Measurements from ENCODE around the gene ABLIM1. TPM values are rescaled to one million over a fixed set of nuclear protein-coding genes. Genes with fewer than 3 reads are reported as not detected.

Gene ABLIM1
- total RNA-seq, 1 experiment from 2014 or later = 79.3 TPM

GRCh38 chr10:114576716-114577115 lies 81.4 kb downstream of the ABLIM1 start:
- intact Hi-C loops (cut with micrococcal nuclease; ENCODE audit: unreplicated experiment) = no loop called here
- no peak overlapping the region for H3K4me3 ChIP-seq (ENCODE audit: low read depth, low read length)
- no peaks in the 10 kb centered on the region for H3K27me3 Mint-ChIP-seq (ENCODE audit: insufficient read depth, unreplicated experiment)
- DNase-seq = no peak
- no peak overlapping the region for H3K27ac Mint-ChIP-seq (ENCODE audit: unreplicated experiment)
- no peaks in the 10 kb centered on the region for H3K36me3 ChIP-seq (ENCODE audit: control insufficient read depth, insufficient read depth, low read length)
- peaks cover 5% of the 10 kb centered on the region for H3K36me3 Mint-ChIP-seq (ENCODE audit: insufficient read depth, unreplicated experiment)
- H3K4me1 ChIP-seq = peaks cover 5% of the 10 kb centered on the region; the same call in 1 of the 2 replicates
- ChIA-PET POLR2A (no interaction called here), CTCF (no interaction called here)
- H3K27me3 ChIP-seq (replicated peaks; ENCODE audit: control insufficient read depth, insufficient read depth, low read length) = no peaks in the 10 kb centered on the region
- no peaks in the 10 kb centered on the region for H3K4me1 Mint-ChIP-seq (ENCODE audit: low read depth, unreplicated experiment)
- TF ChIP-seq CTCF (IDR thresholded peaks at IDR 0.05; ENCODE audit: insufficient read depth in 1 of 2, low read depth in 1 of 2, low read length in 1 of 2, severe bottlenecking in 1 of 2, unreplicated experiment in 1 of 2) = no peak
- no peaks in the 10 kb centered on the region for H3K9me3 Mint-ChIP-seq (ENCODE audit: unreplicated experiment)
- H3K9me3 ChIP-seq = no peaks in the 10 kb centered on the region
- H3K4me3 Mint-ChIP-seq (ENCODE audit: unreplicated experiment) = no peak overlapping the region
- BruUV-seq (replicated peaks) = no TSS peak

DNA sequence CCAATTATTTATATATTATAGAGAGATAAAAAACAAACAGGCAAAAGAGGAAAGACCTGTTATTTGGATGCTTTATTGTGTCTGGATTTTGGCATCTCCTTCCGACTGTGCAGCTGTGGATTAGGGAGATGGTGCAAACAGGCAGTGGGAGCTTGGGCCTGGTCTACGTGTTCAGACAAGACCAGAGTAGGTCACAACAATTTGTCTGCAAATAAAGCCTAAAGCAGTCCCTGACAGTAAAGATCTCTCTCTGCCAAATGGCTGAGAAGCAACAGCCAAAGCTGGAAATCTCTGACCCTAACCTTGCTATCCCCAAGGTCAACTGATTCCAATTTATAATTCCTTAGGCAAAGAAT lies 82.0 kb downstream of the ABLIM1 start:
- no peak overlapping the region for H3K27ac Mint-ChIP-seq (ENCODE audit: unreplicated experiment)
- no peaks in the 10 kb centered on the region for H3K36me3 ChIP-seq (ENCODE audit: control insufficient read depth, insufficient read depth, low read length)
- POLR2A ChIA-PET = no interaction called here
- CTCF ChIA-PET = no interaction called here
- H3K9me3 Mint-ChIP-seq (ENCODE audit: unreplicated experiment) = no peaks in the 10 kb centered on the region
- peaks cover 5% of the 10 kb centered on the region; the same call in 1 of the 2 replicates for H3K4me1 ChIP-seq
- H3K4me3 ChIP-seq (ENCODE audit: low read depth, low read length) = no peak overlapping the region
- H3K9me3 ChIP-seq = no peaks in the 10 kb centered on the region
- H3K27me3 Mint-ChIP-seq (ENCODE audit: insufficient read depth, unreplicated experiment) = no peaks in the 10 kb centered on the region
- intact Hi-C loops (cut with micrococcal nuclease; ENCODE audit: unreplicated experiment) = no loop called here
- H3K4me3 Mint-ChIP-seq (ENCODE audit: unreplicated experiment) = no peak overlapping the region
- DNase-seq = no peak
- no peaks in the 10 kb centered on the region for H3K4me1 Mint-ChIP-seq (ENCODE audit: low read depth, unreplicated experiment)
- TF ChIP-seq CTCF (IDR thresholded peaks at IDR 0.05; ENCODE audit: insufficient read depth in 1 of 2, low read depth in 1 of 2, low read length in 1 of 2, severe bottlenecking in 1 of 2, unreplicated experiment in 1 of 2) = no peak
- H3K36me3 Mint-ChIP-seq (ENCODE audit: insufficient read depth, unreplicated experiment) = peaks cover 5% of the 10 kb centered on the region
- BruUV-seq (replicated peaks) = no TSS peak
- H3K27me3 ChIP-seq (replicated peaks; ENCODE audit: control insufficient read depth, insufficient read depth, low read length) = no peaks in the 10 kb centered on the region

GRCh38 chr10:114575417-114576131 lies 82.5 kb downstream of the ABLIM1 start:
- no peak for TF ChIP-seq CTCF (IDR thresholded peaks at IDR 0.05; ENCODE audit: insufficient read depth in 1 of 2, low read depth in 1 of 2, low read length in 1 of 2, severe bottlenecking in 1 of 2, unreplicated experiment in 1 of 2)
- H3K36me3 ChIP-seq (ENCODE audit: control insufficient read depth, insufficient read depth, low read length) = no peaks in the 10 kb centered on the region
- H3K9me3 ChIP-seq = no peaks in the 10 kb centered on the region
- intact Hi-C loops (cut with micrococcal nuclease; ENCODE audit: unreplicated experiment) = no loop called here
- H3K27ac Mint-ChIP-seq (ENCODE audit: unreplicated experiment) = no peak overlapping the region
- H3K4me3 ChIP-seq (ENCODE audit: low read depth, low read length) = no peak overlapping the region
- CTCF ChIA-PET = no interaction called here
- DNase-seq = no peak
- H3K9me3 Mint-ChIP-seq (ENCODE audit: unreplicated experiment) = no peaks in the 10 kb centered on the region
- H3K4me1 ChIP-seq = peaks cover 5% of the 10 kb centered on the region; the same call in 1 of the 2 replicates
- POLR2A ChIA-PET = no interaction called here
- H3K4me1 Mint-ChIP-seq (ENCODE audit: low read depth, unreplicated experiment) = no peaks in the 10 kb centered on the region
- no peaks in the 10 kb centered on the region for H3K27me3 Mint-ChIP-seq (ENCODE audit: insufficient read depth, unreplicated experiment)
- peaks cover 5% of the 10 kb centered on the region for H3K36me3 Mint-ChIP-seq (ENCODE audit: insufficient read depth, unreplicated experiment)
- no peak overlapping the region for H3K4me3 Mint-ChIP-seq (ENCODE audit: unreplicated experiment)
- BruUV-seq (replicated peaks) = no TSS peak
- H3K27me3 ChIP-seq (replicated peaks; ENCODE audit: control insufficient read depth, insufficient read depth, low read length) = no peaks in the 10 kb centered on the region
